Head of caudate nucleus (tissue), 42 donors: ENCODE results near the gene TH.

ENCODE experiments used
- DNase-seq, 42 donors: peaks; one replicate each; pipeline versions ENCODE4 v3.0.0 to v3.0.0-alpha.2; 2020 to 2021; ENCODE audit warnings: mixed read lengths in 7 of 42
- intact Hi-C: fragments of 100-400 bp; cut with DNase I; formaldehyde crosslinking; loops from one replicate; pipeline ENCODE4 v1.15.0; 2022

TH gene

GRCh38 chr11:2139621-2140337 is 31.8 kb downstream of the TH start:
- DNase-seq = no peak
- intact Hi-C loops = loop anchor here (10.0 kb wide), 1 partner anchor 255 kb away; no protein-coding TSS in a partner anchor

- DNase-seq = no peak
- intact Hi-C loops = no loop called here
Observed at GRCh38 chr11:2139123-2139521, 32.5 kb downstream of the TH start, which contains the start of gene IGF2. Gene IGF2, minus strand, starts transcription at chr11:2139389. Its CDS starts 3,866 bp downstream, at chr11:2135523.

DNA sequence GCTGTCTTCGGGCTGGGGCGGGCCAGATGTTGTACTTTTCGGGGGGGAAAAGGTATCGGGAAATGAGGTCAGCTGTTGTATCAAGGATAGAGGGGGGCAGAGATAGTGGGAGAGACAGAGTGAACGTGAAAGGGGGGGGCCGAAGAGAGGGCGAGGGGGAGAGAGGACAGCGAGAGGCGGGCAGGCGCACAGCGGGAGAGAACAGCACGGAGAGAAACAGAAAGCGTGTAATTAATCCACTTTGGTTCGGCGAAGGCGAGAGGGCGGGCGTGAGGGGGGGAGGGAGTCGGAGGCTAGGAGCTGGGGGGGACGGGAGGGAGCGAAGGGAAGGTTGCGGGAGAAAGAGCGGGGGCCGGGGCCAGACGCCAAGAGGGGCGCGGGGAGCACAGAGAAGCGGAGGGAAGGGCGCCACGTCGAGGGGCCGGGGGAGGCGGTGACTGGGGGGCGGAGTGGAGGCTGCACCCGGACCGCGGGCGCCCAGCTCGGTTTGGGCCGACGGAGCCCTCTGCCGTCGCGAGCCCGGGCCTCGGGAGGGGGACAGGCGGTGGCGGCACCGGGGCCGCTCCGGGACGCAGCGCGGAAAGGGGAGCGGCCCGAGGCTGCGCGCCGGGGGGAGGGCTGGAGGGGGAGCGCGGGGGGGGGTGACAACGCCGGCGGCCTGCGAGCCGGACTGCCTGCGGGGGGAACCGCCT is 33.0 kb downstream of the TH start:
- intact Hi-C loops = no loop called here
- DNase-seq = no peak

- intact Hi-C loops = no loop called here
- no peak for DNase-seq
Observed at GRCh38 chr11:2138068-2138430, 33.6 kb downstream of the TH start.

DNA sequence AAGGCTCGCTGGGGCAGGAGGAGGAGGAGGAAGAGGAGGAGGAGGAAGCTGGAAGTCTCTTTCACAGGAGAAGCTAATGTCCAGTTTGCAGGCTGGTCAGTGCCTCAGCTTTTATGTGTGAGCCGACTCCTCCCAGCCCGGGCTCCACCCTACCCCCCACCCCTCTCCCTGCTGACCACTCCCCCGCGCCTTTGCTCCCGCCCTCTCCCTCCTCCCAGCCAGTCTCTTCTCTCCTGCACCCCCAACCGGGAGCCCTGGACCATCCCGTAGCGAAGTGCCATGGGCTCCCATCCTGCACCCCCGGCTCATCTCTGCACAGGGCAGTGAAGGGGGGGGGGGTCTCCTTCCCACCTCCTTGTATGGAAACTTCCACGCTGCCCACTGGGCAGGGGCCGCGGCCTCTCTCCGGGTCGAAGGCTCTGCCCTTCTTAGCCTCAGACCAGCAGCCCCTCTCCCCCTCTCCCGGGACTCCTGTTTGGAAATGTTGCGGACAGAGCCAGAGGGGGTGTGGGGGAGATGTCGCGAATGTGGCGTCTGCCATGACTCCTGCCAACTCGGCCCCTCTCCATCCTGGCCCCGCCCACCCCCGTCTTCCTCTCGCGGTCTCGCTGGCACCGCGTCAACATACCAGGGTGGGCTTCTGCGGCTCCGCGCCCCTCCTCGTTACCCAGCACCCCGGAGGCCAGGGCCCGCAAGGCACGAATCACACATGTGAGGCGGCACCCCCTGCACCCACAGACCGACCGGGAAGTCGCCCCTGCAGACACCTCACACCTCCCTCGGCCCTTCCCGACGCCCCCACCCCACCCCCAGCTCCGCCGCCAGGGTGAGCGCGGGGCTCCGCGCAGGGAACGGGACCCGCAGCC is 34.2 kb downstream of the TH start:
- intact Hi-C loops = no loop called here

DNA sequence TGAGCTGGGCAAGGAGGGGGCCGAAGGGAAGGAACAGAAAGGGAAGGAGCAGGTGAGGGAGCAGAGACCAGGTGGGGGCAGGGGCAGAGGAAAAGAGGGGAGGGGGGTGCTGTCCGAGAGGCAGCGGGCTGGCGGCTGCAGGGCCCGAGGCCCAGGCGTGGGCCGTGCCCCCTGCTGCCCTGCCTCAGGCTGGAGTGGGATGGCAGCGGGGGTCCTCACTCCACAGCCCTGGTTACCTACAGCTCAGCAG is 34.7 kb downstream of the TH start:
- DNase-seq = no peak
- intact Hi-C loops = no loop called here

More for the DNA sequence above, 34.2 kb downstream of the TH start:
- DNase-seq = no peak

DNA sequence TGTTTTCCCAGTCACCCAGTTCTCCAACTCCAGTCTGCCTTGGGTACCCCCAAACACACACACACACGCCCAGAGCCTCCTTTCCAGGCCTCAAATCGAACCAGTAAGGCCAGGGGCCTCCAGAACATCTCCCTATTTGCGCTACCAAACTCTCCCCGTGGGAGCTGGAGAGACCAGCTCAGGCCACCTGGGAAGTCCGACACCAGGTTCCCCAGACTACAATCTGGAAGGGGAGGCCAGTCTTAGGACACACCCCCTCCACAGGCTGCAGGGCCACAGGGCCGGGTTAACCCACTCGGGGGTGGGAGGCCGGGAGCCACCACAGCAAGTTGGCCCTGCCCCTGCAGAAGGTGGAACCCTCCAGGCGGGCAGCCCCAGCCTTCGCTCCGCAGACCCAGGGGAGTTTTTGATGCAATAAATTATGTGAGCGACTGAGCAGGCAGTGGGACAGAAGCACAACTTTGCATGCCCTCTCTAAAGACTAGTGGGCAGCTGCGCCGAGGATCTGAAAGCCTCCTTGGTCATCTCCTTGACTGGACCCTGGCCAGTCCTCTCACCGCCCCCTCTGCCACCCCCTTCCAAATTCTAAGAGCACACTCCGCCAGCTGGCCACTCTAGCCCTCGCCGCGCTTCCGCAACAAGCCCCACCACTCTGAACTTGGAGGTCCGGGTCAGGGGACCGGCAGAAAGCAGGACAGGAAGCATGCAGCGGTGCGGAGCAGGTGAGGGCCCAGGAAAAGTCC is 35.2 kb downstream of the TH start:
- DNase-seq = no peak
- intact Hi-C loops = no loop called here

DNA sequence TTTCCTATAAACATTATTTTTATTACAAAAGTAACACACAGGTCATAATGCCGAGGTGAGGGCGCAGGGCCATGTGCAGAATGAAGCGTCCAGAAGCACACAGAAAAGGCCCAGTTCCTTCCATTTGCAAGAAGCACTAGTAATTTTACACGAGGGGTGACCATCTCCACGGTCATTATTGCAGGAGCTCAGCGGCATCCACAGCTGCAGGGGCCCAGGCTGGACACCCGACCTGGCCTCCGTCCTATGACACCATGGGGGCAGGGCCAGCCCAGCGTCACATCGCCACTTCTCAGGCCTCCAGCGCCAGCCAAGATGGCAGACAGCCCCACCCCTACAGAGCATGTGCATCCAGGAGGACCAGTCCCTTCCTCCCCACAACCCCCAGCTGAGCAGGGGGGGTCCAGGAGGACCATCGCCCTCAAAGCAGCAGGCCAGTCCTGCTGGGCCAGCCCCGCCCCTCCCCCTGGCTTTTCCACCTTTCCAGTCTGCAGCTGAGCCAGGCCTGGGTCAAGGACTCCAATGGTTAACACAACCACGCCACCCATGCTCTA is 35.9 kb downstream of the TH start:
- no peak for DNase-seq
- intact Hi-C loops = no loop called here

DNA sequence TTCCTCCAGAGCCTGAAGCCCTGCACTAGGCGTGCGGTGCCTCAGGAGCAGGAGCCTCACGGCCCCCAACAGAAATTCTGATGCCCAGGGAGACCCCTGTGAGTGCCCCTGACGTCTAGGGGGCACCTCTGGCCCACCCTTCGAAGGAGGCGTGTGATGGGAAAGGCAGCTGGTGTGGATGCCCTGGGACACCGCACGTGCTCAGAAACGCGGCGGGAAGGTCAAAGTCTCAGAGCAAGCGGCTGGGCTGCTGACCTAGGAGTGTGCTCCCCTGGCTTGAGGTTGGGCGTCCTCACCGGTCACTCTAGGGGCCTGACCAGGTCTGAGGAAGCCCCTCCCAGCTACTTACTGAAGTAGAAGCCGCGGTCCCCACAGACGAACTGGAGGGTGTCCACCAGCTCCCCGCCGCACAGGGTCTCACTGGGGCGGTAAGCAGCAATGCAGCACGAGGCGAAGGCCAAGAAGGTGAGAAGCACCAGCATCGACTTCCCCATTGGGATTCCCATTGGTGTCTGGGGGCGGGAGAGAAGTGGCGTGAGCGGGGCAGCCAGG is 36.5 kb downstream of the TH start:
- intact Hi-C loops = no loop called here
- DNase-seq = no peak

DNA sequence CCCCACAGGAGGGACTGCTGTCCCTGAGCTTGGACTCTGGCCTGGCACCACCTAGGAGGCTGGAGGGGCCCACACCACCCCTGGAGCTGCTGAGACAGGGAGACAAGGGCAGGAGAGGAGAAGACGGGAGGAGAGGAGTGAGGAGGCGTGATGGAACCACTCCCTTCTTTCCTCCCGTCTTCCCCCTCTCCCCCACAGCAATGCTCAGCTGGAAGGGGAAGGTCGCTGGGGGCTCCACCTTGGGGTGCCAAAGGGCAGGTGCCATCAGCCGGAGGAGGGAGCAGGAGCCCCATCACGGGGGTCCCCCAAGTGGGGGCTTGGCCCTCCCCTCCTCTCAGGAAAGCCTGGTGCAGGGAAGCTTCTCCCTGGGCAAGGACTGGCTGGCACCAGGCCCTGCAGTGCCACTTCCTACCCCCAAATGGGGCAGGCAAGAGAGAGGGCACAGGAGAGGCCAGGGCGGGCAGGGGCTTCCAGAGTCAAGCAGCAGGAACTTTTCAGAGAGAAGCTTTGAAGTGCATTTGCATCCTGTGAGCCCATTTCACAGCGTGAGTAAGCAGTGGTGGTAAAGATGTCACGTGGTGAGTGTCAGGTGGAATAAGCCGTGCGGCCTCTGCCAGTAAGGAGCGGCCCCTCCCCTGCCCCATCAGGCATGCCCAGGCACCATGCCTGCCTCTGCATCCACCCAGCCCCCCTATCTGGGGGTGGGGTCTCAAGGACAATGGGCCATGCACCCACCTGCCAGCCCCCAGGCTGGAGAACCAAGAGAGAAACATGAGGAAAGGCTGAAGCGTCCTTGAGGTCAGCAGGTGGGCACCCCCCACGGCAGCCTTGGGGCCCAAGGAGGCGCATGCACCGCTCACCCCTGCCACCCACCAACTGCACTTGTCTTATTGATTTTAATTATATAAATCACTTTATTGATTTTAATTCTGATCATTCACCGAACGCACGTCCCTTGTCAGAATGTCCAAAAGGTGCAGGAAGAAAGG is 37.3 kb downstream of the TH start:
- DNase-seq = no peak
- intact Hi-C loops = no loop called here

- DNase-seq = no peak
- intact Hi-C loops = no loop called here
Observed at GRCh38 chr11:2133241-2134021, 38.2 kb downstream of the TH start.

DNA sequence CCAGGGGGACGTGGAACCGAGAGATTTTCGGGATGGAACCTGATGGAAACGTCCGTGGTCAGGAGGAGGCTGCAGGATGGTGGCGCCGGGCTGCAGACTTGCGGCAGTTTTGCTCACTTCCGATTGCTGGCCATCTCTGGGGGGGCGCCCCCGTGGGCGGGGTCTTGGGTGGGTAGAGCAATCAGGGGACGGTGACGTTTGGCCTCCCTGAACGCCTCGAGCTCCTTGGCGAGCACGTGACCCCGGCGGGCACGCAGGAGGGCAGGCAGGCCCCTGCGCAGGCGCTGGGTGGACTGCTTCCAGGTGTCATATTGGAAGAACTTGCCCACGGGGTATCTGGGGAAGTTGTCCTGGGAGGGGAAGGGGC is 38.8 kb downstream of the TH start:
- intact Hi-C loops = no loop called here
- no peak for DNase-seq

- DNase-seq = no peak
Observed at GRCh38 chr11:2132246-2132645, 39.4 kb downstream of the TH start.

GRCh38 chr11:2131371-2132236 is 40.0 kb downstream of the TH start:
- no peak for DNase-seq
- intact Hi-C loops = no loop called here

More at GRCh38 chr11:2132246-2132645, 39.4 kb downstream of the TH start:
- intact Hi-C loops = no loop called here

- DNase-seq = no peak
- intact Hi-C loops = no loop called here
Observed at GRCh38 chr11:2130881-2131352, 40.7 kb downstream of the TH start.
